ENCODE data around the gene DLK1. TPM values are rescaled to one million over a fixed set of nuclear protein-coding genes. Genes with fewer than 3 reads are reported as not detected.
A peak's percentile ranks its signal among the peaks of the same experiment; 100 is the strongest.

DLK1 gene
- total RNA-seq, 1 donor from 2014 or later: 4.4 TPM

- peaks cover 24% of the 10 kb centered on the region for H3K4me1 Mint-ChIP-seq
Observed at GRCh38 chr14:100706200-100706599, 20.5 kb upstream of the DLK1 start.

GRCh38 chr14:100706860-100707259, 19.8 kb upstream of the DLK1 start:
- Mint-ChIP-seq H3K27me3 (ENCODE audit: low read depth) (peaks cover 13% of the 10 kb centered on the region), H3K27ac (ENCODE audit: unreplicated experiment) (no peak overlapping the region), H3K9me3 (no peaks in the 10 kb centered on the region), H3K4me3 (no peak overlapping the region), H3K4me1 (peaks cover 30% of the 10 kb centered on the region), H3K36me3 (ENCODE audit: low read depth) (no peaks in the 10 kb centered on the region)
- TF ChIP-seq CTCF (conservative IDR thresholded peaks at IDR 0.05): no peak
- DNase-seq (ENCODE audit: low read depth, low spot score): no peak

More at GRCh38 chr14:100706200-100706599, 20.5 kb upstream of the DLK1 start:
- no peaks in the 10 kb centered on the region for H3K36me3 Mint-ChIP-seq (ENCODE audit: low read depth)
- H3K27me3 Mint-ChIP-seq (ENCODE audit: low read depth): peaks cover 13% of the 10 kb centered on the region
- no peak overlapping the region for H3K27ac Mint-ChIP-seq (ENCODE audit: unreplicated experiment)
- no peak for DNase-seq (ENCODE audit: low read depth, low spot score)
- no peak overlapping the region for H3K4me3 Mint-ChIP-seq
- no peaks in the 10 kb centered on the region for H3K9me3 Mint-ChIP-seq
- TF ChIP-seq CTCF (conservative IDR thresholded peaks at IDR 0.05): no peak

GRCh38 chr14:100708425-100709288, 18.0 kb upstream of the DLK1 start:
- Mint-ChIP-seq H3K27me3 (ENCODE audit: low read depth) (peaks cover 13% of the 10 kb centered on the region), H3K4me1 (peaks cover 40% of the 10 kb centered on the region), H3K36me3 (ENCODE audit: low read depth) (no peaks in the 10 kb centered on the region), H3K9me3 (no peaks in the 10 kb centered on the region), H3K4me3 (no peak overlapping the region), H3K27ac (ENCODE audit: unreplicated experiment) (no peak overlapping the region)
- no peak for DNase-seq (ENCODE audit: low read depth, low spot score)
- no peak for TF ChIP-seq CTCF (conservative IDR thresholded peaks at IDR 0.05)

GRCh38 chr14:100709289-100710284, 17.1 kb upstream of the DLK1 start:
- no peaks in the 10 kb centered on the region for H3K9me3 Mint-ChIP-seq
- H3K27ac Mint-ChIP-seq (ENCODE audit: unreplicated experiment): no peak overlapping the region
- H3K4me1 Mint-ChIP-seq: peaks cover 43% of the 10 kb centered on the region
- no peaks in the 10 kb centered on the region for H3K36me3 Mint-ChIP-seq (ENCODE audit: low read depth)
- TF ChIP-seq CTCF (conservative IDR thresholded peaks at IDR 0.05): peak; percentile 52
- peak overlapping the region; percentile 75 for H3K4me3 Mint-ChIP-seq
- peak; percentile 37 for DNase-seq (ENCODE audit: low read depth, low spot score)
- peaks cover 13% of the 10 kb centered on the region for H3K27me3 Mint-ChIP-seq (ENCODE audit: low read depth)

- Mint-ChIP-seq H3K4me1 (peaks cover 43% of the 10 kb centered on the region), H3K27ac (ENCODE audit: unreplicated experiment) (no peak overlapping the region), H3K27me3 (ENCODE audit: low read depth) (peaks cover 13% of the 10 kb centered on the region), H3K9me3 (no peaks in the 10 kb centered on the region), H3K4me3 (no peak overlapping the region), H3K36me3 (ENCODE audit: low read depth) (no peaks in the 10 kb centered on the region)
- TF ChIP-seq CTCF (conservative IDR thresholded peaks at IDR 0.05): no peak
- no peak for DNase-seq (ENCODE audit: low read depth, low spot score)
Observed at GRCh38 chr14:100710391-100710790, 16.3 kb upstream of the DLK1 start.

All from neural crest cell (in vitro differentiated cells).